Activated CD8-positive, alpha-beta memory T cell treated with anti-CD3 and anti-CD28 coated beads for 48 hours (primary cell): ENCODE measurements around the gene EXOC6.
A peak's percentile ranks its signal among the peaks of the same experiment; 100 is the strongest.

Experiments used
- DNase-seq, 3 experiments: peaks; one replicate each; pipeline ENCODE4 v3.0.0-alpha.2; 2020; ENCODE audit warnings: low read depth in 2 of 3, low spot score in 2 of 3

Gene EXOC6

GRCh38 chr10:92848441-92849233 lies at the start of gene EXOC6:
Gene EXOC6 (plus strand): TSS chr10:92848520. CDS start chr10:92848534, 14 bp downstream.
- peak; percentile 54 to 62 (median 55) for DNase-seq

DNA sequence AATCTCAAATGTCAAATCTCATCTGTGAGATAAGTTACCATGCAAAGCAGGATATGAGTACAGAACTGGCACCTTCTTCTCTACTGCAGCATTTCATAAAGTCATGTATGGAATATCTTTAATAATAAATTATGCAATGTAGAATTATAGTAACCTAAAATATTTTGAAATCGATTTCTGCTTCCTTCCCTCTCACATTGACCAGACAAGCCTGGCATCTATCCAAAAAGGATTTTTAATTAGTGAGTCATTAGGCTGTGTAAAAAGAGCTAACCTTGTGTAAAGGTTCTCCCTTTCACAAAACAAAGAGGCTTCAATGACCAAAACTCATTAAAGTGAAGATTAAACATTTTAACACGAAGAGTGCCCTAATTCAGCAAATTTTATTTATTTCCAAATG lies 48.8 kb upstream of the EXOC6 start:
- no peak for DNase-seq

DNA sequence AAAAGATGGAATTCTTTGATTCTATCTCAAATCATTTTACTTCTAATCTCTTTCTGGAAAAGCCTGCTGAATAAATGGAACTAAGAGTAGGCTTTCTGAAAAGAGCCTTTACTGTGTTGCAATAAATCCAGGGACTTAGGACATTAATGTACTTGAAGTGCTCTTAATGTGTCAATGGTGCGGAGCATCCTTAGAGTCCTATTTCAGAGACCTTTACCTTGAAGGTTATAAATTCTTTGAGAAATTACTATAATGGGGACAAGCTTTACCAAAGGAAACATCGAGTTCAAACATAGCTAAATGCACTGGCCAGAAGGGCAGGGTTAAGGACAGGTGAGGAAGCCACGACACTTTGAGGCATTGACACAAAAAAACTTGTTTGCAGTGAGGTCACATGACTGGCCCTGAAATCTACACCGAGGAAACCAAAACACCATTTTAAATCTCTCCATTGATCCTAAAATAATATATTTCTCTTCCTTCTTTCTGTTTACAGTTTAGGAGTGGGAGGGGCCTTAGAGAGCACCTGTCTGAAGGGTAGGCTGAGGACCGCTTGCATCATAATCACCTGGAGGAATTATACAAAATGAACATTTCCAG lies 48.1 kb upstream of the EXOC6 start:
- no peak for DNase-seq

GRCh38 chr10:92801978-92802872 lies 46.1 kb upstream of the EXOC6 start:
- no peak for DNase-seq

GRCh38 chr10:92809840-92810239 lies 38.5 kb upstream of the EXOC6 start:
- DNase-seq = no peak

DNA sequence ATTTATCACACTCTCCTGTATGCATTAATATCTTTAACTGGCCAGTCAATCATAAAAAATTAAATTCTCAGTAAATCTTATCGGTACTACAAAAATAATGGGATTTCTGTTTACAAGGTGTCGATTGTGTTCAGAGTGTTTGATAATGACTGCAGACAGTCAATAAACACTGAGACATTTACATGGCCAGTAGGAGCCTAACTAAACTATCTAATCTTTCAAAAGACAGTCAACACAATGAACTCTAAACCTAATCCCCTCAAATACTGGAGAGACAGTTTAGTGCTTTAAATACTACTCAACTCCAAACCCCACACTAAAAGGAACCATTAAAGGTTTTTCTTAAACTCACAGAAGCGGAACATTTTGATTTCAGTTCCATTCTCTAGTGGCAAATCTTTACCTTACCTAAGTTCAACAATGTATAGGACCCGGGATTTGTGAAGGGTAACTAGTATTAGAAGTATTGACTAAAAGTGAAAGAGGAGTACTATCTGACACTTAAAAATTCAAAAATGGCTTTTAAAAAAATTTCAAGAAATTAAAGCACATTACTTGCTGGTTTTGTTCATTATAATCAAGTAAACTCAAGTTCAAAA lies 37.3 kb upstream of the EXOC6 start:
- no peak for DNase-seq

GRCh38 chr10:92811986-92812385 lies 36.3 kb upstream of the EXOC6 start:
- no peak for DNase-seq

GRCh38 chr10:92813979-92814378 lies 34.3 kb upstream of the EXOC6 start:
- no peak for DNase-seq

- DNase-seq = no peak
Observed at GRCh38 chr10:92814790-92815189, 33.5 kb upstream of the EXOC6 start.

DNA sequence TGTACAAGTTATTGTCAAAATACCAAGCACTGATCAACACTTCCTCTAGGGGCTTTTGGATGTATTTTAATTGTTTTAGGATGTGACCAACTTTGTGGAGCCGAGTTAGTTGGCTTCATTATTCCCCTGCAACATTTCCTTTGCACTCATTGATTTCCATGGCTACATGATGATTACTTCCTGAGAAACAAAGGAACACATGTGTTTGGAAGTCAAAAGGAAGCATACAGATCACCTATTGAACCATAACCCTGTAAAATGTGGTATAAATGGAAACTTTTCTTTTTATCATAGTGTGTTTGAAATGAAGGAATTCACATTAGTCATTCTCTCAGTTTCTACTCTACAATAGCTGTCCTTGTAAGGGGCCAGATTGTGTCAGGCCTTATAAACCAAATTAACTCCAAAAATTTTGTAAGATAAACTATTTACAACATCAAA lies 32.2 kb upstream of the EXOC6 start:
- no peak for DNase-seq

GRCh38 chr10:92822060-92822634 lies 26.2 kb upstream of the EXOC6 start:
- DNase-seq = no peak

DNA sequence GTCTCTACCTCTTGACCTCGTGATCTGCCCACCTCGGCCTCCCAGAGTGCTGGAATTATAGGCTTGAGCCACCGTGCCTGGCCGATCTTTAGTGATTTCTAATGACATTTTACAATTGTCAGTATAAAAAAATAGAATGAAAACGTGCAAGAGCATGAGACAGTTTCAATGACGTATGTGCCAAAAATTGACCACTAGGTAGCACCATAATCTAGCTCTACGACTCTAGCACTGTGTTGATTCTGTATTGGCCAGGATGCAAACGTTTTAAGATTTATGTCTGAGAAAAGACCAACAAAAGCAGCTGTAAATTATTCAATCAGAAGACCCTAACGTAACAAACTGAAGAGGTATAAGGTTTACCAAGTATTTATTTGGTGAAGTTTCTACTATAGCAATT lies 25.4 kb upstream of the EXOC6 start:
- DNase-seq = no peak

GRCh38 chr10:92826061-92826460 lies 22.3 kb upstream of the EXOC6 start:
- DNase-seq = no peak

DNA sequence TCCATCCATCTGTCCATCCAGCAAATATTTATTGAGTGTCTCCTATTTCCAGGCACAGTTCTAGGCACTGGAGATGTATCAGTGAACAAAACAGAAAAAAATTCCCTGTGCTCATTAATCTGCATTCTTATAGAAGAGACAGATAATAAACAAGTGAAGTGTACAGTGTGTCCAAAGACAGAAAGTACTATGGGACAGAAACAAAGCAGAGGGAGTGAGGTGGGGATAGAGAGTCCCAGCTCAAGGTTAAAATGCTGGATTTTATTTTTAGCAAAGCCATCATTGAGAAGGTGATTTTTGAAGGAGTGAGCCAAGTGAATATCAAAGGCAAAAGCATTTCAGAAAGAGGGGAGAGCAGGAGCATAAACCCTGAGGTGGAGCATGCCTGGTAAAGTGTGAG lies 21.8 kb upstream of the EXOC6 start:
- DNase-seq = no peak

DNA sequence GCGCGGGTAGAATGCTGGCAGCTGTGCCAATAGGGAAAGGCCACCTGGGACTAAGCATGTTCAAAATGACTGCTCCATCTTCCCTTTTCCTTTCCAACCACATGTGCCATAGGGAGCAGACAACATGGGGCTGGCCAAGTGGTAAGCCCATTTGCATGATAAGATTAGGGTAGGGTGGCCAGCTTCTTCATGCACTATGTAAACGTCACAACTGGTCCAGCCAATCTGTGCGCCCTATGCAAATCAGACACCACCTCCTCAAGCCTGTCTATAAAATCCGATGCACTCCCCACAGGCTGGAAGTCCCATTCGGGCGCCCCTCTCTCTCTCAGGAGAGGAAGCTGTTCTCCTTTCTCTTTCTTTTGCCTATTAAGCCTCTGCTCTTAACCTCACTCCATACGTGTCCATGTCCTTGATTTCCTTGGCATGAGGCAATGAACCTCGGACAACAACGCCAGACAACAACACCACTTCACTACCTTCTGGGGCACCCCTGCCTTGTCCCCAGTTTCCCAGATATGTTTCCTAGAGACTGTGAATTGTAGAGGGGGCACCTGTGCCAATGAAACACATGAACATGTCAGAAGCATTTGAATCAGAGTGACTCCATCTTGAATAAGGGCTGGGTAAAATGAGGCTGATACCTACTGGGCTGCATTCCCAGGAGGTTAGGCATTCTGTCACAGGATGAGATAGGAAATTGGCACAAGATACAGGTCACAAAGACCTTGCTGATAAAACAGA lies 19.1 kb upstream of the EXOC6 start:
- no peak for DNase-seq

DNA sequence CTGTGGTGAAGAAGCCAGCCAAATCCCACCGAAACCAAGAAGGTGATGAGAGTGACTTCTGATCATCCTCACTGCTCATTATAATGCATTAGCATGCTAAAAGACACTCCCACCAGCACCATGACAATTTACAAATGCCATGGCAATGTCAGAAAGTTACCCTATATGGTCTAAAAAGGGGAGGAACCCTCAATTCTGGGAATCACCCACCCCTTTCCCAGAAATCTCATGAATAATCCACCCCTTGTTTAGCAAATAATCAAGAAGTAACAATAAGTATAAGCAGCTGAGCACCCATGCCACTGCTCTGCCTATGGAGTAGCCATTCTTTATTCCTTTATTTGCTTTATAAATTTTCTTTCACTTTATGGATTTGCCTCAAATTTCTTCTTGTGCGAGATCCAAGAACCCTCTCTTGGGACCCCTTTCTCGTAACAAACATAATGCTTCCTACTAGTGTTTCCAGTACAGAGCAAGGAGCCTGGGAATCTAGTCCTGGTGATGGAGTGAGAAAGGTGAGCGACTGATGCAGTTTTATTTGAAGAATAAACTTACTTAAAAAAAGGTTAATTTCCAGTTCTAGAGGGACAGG lies 18.4 kb upstream of the EXOC6 start:
- DNase-seq = no peak

DNA sequence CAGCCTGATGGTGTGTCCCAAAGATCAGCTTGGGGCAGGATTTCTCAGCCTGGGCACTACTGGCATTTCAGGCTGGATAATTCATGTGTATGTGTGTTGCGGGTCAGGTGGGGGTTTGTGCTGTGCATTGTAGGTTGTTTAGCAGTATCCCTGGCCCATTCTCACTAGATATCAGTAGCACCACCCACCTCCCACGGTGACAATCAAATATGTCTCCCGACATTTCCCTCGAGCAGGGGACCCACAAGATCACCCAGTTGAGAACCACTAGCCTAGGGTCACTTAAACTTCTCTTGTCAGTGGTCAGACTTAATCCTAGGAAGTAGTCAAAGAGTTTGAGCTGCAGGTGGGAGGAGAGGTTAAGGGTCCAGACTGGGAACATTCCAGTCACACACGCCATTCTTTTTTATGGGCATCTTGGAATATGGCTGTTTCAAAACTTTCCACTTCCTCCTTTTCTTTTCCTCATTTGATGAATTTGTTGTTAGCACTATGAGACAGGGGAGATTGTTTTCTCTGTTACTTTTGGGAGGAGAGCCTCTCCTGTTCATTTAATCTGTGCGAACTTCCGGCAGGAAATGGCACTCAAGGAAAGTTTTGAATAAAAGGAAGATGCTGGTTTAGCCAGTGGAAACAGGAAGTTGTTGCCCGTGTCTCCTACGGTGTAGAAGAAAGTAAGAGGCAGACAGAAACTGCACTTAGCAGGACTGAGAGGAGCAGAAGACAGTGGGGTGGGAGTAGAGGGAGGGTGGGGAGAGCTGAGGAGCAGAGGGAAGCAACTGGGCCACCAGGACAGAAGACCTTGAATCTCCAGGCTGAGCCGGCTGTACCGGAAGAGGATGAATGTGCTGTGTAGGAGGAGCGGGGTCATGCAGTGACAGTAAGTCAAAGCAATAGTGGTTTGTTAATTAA lies 17.6 kb upstream of the EXOC6 start:
- DNase-seq = no peak

- no peak for DNase-seq
Observed at GRCh38 chr10:92832121-92832520, 16.2 kb upstream of the EXOC6 start.
